Psoas muscle (tissue), 8 donors: Measurements from ENCODE around the gene KIAA1671. TPM values are rescaled to one million over a fixed set of nuclear protein-coding genes. Genes with fewer than 3 reads are reported as not detected.

Source experiments
- ATAC-seq, 4 donors: fragments of 200-7000 bp; cut with Tn5 transposase; one replicate each; pipeline ENCODE4 v1.9.1; 2020; ENCODE audit warnings: moderate library complexity in 3 of 4, mild to moderate bottlenecking in 2 of 4
- DNase-seq, 2 donors: peaks; one replicate each; pipeline ENCODE4 v3.0.0-alpha.2; 2020
- H3K27ac ChIP-seq: fragments of 200-600 bp; one replicate; pipeline ENCODE4 v1.8.0; 2022
- H3K27me3 ChIP-seq, 3 donors: fragments of 200-600 bp in 1 of 3; one replicate each; pipeline versions ENCODE4 v1.6.1 to v1.8.0; 2013 to 2022; ENCODE audit warnings: low read length in 2 of 3, mild to moderate bottlenecking in 2 of 3, moderate library complexity in 1 of 3; ENCODE audit not compliant: insufficient read depth in 3 of 3
- H3K36me3 ChIP-seq, 2 donors: fragments of 200-600 bp in 1 of 2; one replicate each; pipeline versions ENCODE4 v1.6.1 to v1.8.0; 2013 to 2022; ENCODE audit warnings: low read depth in 1 of 2, mild to moderate bottlenecking in 1 of 2, moderate library complexity in 1 of 2; ENCODE audit not compliant: insufficient read depth in 1 of 2
- H3K4me1 ChIP-seq: fragments of 200-600 bp; one replicate; pipeline ENCODE4 v1.8.0; 2022
- H3K4me3 ChIP-seq: fragments of 200-600 bp; one replicate; pipeline ENCODE4 v1.8.0; 2022; ENCODE audit warnings: mild to moderate bottlenecking
- H3K9me3 ChIP-seq: fragments of 200-600 bp; one replicate; pipeline ENCODE4 v1.8.0; 2022
- WGBS, 3 donors: extraction: QIAGEN DNeasy Blood & Tissue Kit; methylation state at CpG; one replicate each; pipeline versions ENCODE4 v1.1.6 to v1.1.7; 2013; 5-methylcytosine and 5-hydroxymethylcytosine counted together
- intact Hi-C, 2 donors: fragments of 100-400 bp; cut with DNase I; formaldehyde crosslinking; loops; one replicate each; pipeline versions ENCODE4 v1.11.0 to v1.14.2; 2022
- polyA plus RNA-seq, 3 donors: library from polyadenylated mRNA; stranded (reverse); fragments of 200-250 nt; gene quantifications; one replicate each; pipeline ENCODE4 v1.2.3, GENCODE V29; 2013
- total RNA-seq, 4 donors: library from RNA; stranded (reverse); fragmentation: NEBNext Ultra II Directional in 2 of 4; extraction: Animal tissue kit (Norgen Biotek cat#: 25700) in 2 of 4; gene quantifications; one replicate each; pipeline versions ENCODE4 v1.2.1 to v1.2.4, GENCODE V29; 2021 to 2023
- TF ChIP-seq, protein P1 (sequence below): fragments of 200-600 bp; IDR thresholded peaks from one replicate; pipeline ENCODE4 v1.8.0; 2022; ENCODE audit warnings: antibody characterized with exemption
- donor health status: healthy with polysubstance abuse.
- donor health status: DM: no; HTN: no; CAD: no; lungs with moderate emphysema.
- donor health status: Bipolar disorder and iron deficiency.
- donor health status: healthy.
- donor health status: DM: yes; HTN: yes; CAD: no.
- donor health status: DM: no; HTN: no; CAD: no.
- donor health status: DM: no; HTN: no; CAD: no.
- donor health status: DM: yes; HTN: yes; CAD: no.

The KIAA1671 gene
- total and polyA plus RNA-seq, 7 donors, result 1.9 to 56.9 (median 15.8) TPM

DNA sequence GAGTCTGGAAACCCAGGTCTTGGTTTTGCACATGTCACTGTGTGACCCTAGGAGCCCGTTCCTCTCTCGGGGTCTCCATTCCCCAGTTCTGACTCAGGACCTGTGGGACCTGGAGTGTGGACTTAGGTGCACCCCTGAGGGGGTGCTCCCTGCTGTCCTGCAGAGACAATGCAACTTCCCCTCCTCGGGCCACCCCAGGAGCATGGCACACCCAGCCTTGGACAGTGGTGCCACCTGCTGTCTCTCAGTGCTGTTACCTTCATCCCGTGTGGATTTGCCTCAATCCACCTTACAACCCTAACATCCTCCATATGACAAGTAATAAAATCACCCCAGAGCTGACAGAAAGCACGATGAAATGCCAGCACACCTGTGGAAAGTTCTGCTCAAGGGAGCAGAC is 219.6 kb downstream of the KIAA1671 start:
- DNase-seq (peak in 1 of 2 donors; percentile 46), ATAC-seq (peak in 3 of 4 donors; percentile 82 to 90 (median 83))
- no peaks in the 10 kb centered on the region for H3K9me3 ChIP-seq
- H3K4me1 ChIP-seq, result no peaks in the 10 kb centered on the region
- 45 to 60% (median 52%) methylated on average over 5 of the region's 5 CpGs for WGBS, 3 donors
- no peak overlapping the region for H3K27ac ChIP-seq
- peaks cover 0 to 45% of the 10 kb centered on the region in 2 donors for H3K36me3 ChIP-seq
- H3K4me3 ChIP-seq, result no peak overlapping the region
- TF ChIP-seq, protein P1, sequence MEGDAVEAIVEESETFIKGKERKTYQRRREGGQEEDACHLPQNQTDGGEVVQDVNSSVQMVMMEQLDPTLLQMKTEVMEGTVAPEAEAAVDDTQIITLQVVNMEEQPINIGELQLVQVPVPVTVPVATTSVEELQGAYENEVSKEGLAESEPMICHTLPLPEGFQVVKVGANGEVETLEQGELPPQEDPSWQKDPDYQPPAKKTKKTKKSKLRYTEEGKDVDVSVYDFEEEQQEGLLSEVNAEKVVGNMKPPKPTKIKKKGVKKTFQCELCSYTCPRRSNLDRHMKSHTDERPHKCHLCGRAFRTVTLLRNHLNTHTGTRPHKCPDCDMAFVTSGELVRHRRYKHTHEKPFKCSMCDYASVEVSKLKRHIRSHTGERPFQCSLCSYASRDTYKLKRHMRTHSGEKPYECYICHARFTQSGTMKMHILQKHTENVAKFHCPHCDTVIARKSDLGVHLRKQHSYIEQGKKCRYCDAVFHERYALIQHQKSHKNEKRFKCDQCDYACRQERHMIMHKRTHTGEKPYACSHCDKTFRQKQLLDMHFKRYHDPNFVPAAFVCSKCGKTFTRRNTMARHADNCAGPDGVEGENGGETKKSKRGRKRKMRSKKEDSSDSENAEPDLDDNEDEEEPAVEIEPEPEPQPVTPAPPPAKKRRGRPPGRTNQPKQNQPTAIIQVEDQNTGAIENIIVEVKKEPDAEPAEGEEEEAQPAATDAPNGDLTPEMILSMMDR, result peak; percentile 64
- intact Hi-C loops, result loop anchor here in 1 of 2 donors (1.0 kb wide), 1 partner anchor 61 kb away; no protein-coding TSS in a partner anchor
- H3K27me3 ChIP-seq, result no peaks in the 10 kb centered on the region

DNA sequence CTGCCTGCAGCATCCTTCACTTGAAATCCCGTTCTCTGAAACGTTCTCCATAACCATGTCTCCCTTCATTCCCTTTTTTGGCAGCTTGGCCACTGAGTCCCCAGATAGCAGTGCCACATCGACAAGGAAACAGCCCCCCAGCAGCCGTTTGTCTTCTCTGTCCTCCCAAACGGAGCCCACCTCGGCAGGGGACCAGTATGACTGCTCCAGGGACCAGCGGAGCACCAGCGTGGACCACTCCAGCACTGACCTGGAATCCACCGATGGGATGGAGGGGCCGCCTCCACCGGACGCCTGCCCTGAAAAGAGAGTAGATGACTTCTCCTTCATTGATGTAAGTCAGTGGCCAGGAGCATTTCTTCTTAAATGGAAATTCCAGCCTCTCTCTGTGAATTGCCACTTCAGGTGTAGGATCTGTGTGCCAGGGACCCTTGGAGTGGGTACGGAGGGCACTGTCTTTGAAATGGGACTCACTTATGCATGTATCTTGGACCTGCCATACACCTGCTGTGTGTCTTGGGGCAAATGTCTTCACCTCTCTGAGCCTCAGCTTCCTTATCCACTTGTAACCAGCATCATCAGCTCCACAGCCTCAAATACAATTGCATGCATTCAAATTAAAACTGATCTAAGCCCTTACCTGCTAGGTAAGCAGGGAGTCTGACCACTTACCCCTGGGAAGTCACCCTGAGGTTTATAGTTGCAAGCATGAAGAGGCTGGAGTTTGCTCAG is 221.8 kb downstream of the KIAA1671 start:
- TF ChIP-seq, protein P1, result no peak
- intact Hi-C loops, result no loop called here
- no peaks in the 10 kb centered on the region for H3K9me3 ChIP-seq
- no peak overlapping the region for H3K4me3 ChIP-seq
- no peak overlapping the region for H3K27ac ChIP-seq
- H3K36me3 ChIP-seq, result peaks cover 0 to 57% of the 10 kb centered on the region in 2 donors
- DNase-seq (no peak), ATAC-seq (no peak)
- H3K27me3 ChIP-seq, result no peaks in the 10 kb centered on the region
- no peaks in the 10 kb centered on the region for H3K4me1 ChIP-seq
- 88 to 92% (median 91%) methylated on average over 13 of the region's 13 CpGs for WGBS, 3 donors

DNA sequence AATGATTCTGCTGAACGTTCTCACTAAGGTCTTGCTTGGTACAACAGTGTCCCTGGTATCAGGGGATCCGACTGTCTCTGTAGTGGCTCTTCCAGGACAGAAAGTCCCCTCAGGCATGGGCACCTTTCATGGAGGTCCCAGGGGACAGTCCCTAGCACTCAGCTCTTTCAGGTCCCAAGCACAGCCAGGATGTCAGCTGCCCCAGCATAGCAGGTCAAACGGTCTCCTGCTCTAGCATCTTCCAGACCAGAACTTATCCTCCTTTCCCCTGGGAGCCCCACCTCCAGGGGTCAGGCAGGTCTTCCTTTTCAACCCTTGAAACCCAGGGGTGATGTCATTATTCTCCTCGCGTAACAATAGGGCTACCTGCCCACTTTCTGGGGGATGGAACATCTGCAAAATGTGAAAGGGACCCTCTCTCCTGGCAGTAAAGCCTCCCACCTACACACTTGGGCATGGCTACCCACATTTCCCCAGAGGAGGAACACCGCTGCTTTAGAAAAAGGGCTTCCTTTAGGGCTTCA is 222.4 kb downstream of the KIAA1671 start:
- no peaks in the 10 kb centered on the region for H3K4me1 ChIP-seq
- 73 to 78% (median 75%) methylated on average over 6 of the region's 6 CpGs for WGBS, 3 donors
- ATAC-seq (no peak), DNase-seq (no peak)
- no peaks in the 10 kb centered on the region for H3K27me3 ChIP-seq
- intact Hi-C loops, result no loop called here
- H3K36me3 ChIP-seq, result peaks cover 0 to 64% of the 10 kb centered on the region in 2 donors
- H3K4me3 ChIP-seq, result no peak overlapping the region
- H3K9me3 ChIP-seq, result no peaks in the 10 kb centered on the region
- TF ChIP-seq, protein P1, result no peak
- H3K27ac ChIP-seq, result no peak overlapping the region

DNA sequence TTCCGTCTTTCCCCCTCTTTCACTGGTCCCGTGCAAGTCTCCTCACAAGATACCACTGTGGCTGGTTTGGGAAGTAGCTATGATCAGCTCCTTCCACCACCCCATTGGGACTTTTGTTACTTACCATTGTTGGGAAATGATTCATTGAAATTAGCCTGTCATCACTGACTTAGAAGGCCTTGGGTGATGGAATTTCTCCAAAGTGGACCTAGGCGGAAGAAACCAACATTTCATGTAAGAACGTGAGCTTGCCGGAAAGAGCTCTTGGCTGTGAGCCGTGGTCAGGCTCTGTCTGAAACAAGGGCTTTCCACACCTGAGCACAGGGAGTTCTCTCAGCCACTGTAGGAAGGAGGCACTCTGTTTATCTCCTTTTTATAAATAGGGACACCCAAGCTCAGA is 223.7 kb downstream of the KIAA1671 start:
- Histone ChIP-seq H3K4me3 (no peak overlapping the region), H3K9me3 (no peaks in the 10 kb centered on the region), H3K27me3 (no peaks in the 10 kb centered on the region), H3K4me1 (no peaks in the 10 kb centered on the region), H3K27ac (no peak overlapping the region), H3K36me3 (peaks cover 0 to 69% of the 10 kb centered on the region in 2 donors)
- WGBS, 3 donors, result 85 to 93% (median 92%) methylated on average over 6 of the region's 6 CpGs
- DNase-seq (no peak), ATAC-seq (no peak)
- intact Hi-C loops, result no loop called here
- TF ChIP-seq, protein P1, result no peak
